Smooth muscle cell (in vitro differentiated cells): ENCODE results near the gene POLR2H. TPM values are rescaled to one million over a fixed set of nuclear protein-coding genes. Genes with fewer than 3 reads are reported as not detected.

Source experiments
- DNase-seq: peaks from one replicate; lab custom pipeline; 2025; ENCODE audit not compliant: unreplicated experiment; lab: John Stamatoyannopoulos, UW
- H2AFZ ChIP-seq: fragments of 200-600 bp; sonication (generic); 2 replicates; pipeline ENCODE4 v1.6.0; 2016; ENCODE audit warnings: antibody characterized with exemption, low read depth, mild to moderate bottlenecking
- H3F3A ChIP-seq: fragments of 200-600 bp; sonication (generic); 2 replicates; pipeline ENCODE4 v1.6.0; 2017; ENCODE audit warnings: antibody characterized with exemption, low read depth
- H3K27ac ChIP-seq: fragments of 200-600 bp; sonication (generic); 2 replicates; pipeline ENCODE4 v1.5.1; 2016; ENCODE audit warnings: low read depth, mild to moderate bottlenecking
- H3K27me3 ChIP-seq: fragments of 200-600 bp; sonication (generic); 2 replicates; pipeline ENCODE4 v1.6.1; 2016; ENCODE audit warnings: low read depth, mild to moderate bottlenecking
- H3K36me3 ChIP-seq: fragments of 200-600 bp; sonication (generic); 2 replicates; pipeline ENCODE4 v1.5.1; 2016; ENCODE audit warnings: low read depth
- H3K4me1 ChIP-seq: fragments of 200-600 bp; sonication (generic); 2 replicates; pipeline ENCODE4 v1.5.1; 2016; ENCODE audit warnings: low read depth
- H3K4me2 ChIP-seq: fragments of 200-600 bp; sonication (generic); 2 replicates; pipeline ENCODE4 v1.6.0; 2016; ENCODE audit warnings: mild to moderate bottlenecking
- H3K4me3 ChIP-seq: fragments of 200-600 bp; sonication (generic); 2 replicates; pipeline ENCODE4 v1.5.1; 2016; ENCODE audit warnings: mild to moderate bottlenecking
- H3K79me2 ChIP-seq: fragments of 200-600 bp; sonication (generic); 2 replicates; pipeline ENCODE4 v1.6.0; 2016; ENCODE audit warnings: low read depth, mild to moderate bottlenecking
- H3K9ac ChIP-seq: fragments of 200-600 bp; sonication (generic); 2 replicates; pipeline ENCODE4 v1.6.0; 2016; ENCODE audit warnings: low read depth
- H3K9me3 ChIP-seq: fragments of 200-600 bp; sonication (generic); replicated peaks from 2 replicates; pipeline ENCODE4 v1.5.1; 2016; ENCODE audit warnings: low read depth
- H4K20me1 ChIP-seq: fragments of 200-600 bp; sonication (generic); 2 replicates; pipeline ENCODE4 v1.6.0; 2016; ENCODE audit warnings: low read depth
- WGBS: methylation state at CpG from one replicate; pipeline ENCODE4 v1.1.7; 2016; ENCODE audit warnings: low lambda C conversion rate; 5-methylcytosine and 5-hydroxymethylcytosine counted together
- polyA plus RNA-seq: library from polyadenylated mRNA; unstranded; fragments of >200 nt; fragmentation: Nextera tagmentation; extraction: Ambion mirVana; gene quantifications from 2 replicates; pipeline ENCODE4 v1.2.1, GENCODE V29; 2016
- total RNA-seq: library from RNA; depleted of rRNA; stranded (reverse); fragments of >200 nt; gene quantifications from 2 replicates; pipeline ENCODE4 v1.2.3, GENCODE V29; 2014
- TF ChIP-seq, protein P1 (sequence below): fragments of 200-600 bp; sonication (generic); IDR thresholded peaks from 2 replicates; pipeline ENCODE4 v1.5.1; 2017; ENCODE audit warnings: borderline replicate concordance, mild to moderate bottlenecking, antibody characterized with exemption; ENCODE audit not compliant: insufficient read depth, poor library complexity, severe bottlenecking

The POLR2H gene
- total and polyA plus RNA-seq, 2 experiments from 2014 or later = 77.9 to 154 TPM

DNA sequence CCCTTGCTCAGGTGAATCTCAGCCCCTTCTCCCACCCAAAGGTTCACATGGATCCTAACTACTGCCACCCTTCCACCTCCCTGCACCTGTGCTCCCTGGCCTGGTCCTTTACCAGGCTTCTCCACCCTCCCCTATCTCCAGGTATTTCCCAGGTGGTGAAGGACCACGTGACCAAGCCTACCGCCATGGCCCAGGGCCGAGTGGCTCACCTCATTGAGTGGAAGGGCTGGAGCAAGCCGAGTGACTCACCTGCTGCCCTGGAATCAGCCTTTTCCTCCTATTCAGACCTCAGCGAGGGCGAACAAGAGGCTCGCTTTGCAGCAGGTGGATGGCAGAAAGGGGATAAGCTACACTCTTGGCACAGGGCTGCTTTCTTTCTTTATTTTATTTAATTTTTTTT, 19.6 kb upstream of the POLR2H start:
- H3K4me2 ChIP-seq = no peak overlapping the region
- H4K20me1 ChIP-seq = peaks cover 55% of the 10 kb centered on the region
- H3K9me3 ChIP-seq = no peaks in the 10 kb centered on the region
- H3K27me3 ChIP-seq = no peaks in the 10 kb centered on the region
- H3K27ac ChIP-seq = no peak overlapping the region
- no peak overlapping the region for H3K4me3 ChIP-seq
- no peak for DNase-seq
- H3K79me2 ChIP-seq = peaks cover 15% of the 10 kb centered on the region
- peaks cover 24% of the 10 kb centered on the region for H3K4me1 ChIP-seq
- H3K36me3 ChIP-seq = no peaks in the 10 kb centered on the region
- TF ChIP-seq, protein P1, sequence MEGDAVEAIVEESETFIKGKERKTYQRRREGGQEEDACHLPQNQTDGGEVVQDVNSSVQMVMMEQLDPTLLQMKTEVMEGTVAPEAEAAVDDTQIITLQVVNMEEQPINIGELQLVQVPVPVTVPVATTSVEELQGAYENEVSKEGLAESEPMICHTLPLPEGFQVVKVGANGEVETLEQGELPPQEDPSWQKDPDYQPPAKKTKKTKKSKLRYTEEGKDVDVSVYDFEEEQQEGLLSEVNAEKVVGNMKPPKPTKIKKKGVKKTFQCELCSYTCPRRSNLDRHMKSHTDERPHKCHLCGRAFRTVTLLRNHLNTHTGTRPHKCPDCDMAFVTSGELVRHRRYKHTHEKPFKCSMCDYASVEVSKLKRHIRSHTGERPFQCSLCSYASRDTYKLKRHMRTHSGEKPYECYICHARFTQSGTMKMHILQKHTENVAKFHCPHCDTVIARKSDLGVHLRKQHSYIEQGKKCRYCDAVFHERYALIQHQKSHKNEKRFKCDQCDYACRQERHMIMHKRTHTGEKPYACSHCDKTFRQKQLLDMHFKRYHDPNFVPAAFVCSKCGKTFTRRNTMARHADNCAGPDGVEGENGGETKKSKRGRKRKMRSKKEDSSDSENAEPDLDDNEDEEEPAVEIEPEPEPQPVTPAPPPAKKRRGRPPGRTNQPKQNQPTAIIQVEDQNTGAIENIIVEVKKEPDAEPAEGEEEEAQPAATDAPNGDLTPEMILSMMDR = no peak
- no peak overlapping the region for H2AFZ ChIP-seq
- no peak overlapping the region for H3K9ac ChIP-seq
- 81% methylated on average over 7 of the region's 7 CpGs for WGBS
- H3F3A ChIP-seq = peaks cover 3% of the 10 kb centered on the region

DNA sequence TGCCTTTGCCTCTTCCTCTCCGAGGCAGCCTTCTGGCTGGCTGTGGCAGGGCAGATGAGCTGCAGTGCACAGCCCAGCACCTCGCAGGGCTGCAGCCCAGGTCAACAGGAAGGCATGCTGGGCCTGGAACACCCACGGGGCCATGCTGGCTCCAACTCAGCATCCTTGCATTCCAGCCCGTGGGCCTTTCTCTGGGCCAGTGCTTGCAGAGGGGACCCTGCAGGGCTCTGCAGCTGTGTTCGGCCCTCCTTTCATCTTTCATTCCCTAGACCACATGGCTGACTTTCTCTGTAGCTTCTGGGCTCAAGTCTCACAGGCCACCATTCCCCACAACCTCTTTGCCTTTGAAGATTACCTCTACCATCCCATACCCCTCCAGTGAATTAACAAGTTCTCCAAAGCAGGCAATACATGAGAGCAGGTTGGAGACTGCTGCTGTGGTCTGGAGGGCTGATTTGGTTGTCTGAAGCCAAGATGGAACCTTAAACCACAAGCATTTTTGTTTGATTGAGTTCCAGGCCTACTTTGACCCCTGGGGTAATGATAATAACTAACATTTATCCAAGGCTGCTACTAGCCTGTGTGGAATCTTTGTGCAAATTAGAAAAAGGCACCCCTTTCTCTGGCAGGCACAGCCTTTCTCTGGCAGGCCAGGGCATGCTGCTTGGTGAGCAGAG, 18.2 kb upstream of the POLR2H start:
- H3K27ac ChIP-seq = no peak overlapping the region
- H3K4me2 ChIP-seq = no peak overlapping the region
- no peak overlapping the region for H2AFZ ChIP-seq
- peaks cover 1% of the 10 kb centered on the region for H3K79me2 ChIP-seq
- H4K20me1 ChIP-seq = peaks cover 49% of the 10 kb centered on the region
- H3K36me3 ChIP-seq = no peaks in the 10 kb centered on the region
- no peaks in the 10 kb centered on the region for H3K9me3 ChIP-seq
- H3K4me1 ChIP-seq = peaks cover 24% of the 10 kb centered on the region
- H3K4me3 ChIP-seq = no peak overlapping the region
- H3K27me3 ChIP-seq = no peaks in the 10 kb centered on the region
- no peak overlapping the region for H3K9ac ChIP-seq
- DNase-seq = no peak
- 91% methylated on average over 5 of the region's 5 CpGs for WGBS
- H3F3A ChIP-seq = peaks cover 8% of the 10 kb centered on the region
- TF ChIP-seq, protein P1 = no peak

DNA sequence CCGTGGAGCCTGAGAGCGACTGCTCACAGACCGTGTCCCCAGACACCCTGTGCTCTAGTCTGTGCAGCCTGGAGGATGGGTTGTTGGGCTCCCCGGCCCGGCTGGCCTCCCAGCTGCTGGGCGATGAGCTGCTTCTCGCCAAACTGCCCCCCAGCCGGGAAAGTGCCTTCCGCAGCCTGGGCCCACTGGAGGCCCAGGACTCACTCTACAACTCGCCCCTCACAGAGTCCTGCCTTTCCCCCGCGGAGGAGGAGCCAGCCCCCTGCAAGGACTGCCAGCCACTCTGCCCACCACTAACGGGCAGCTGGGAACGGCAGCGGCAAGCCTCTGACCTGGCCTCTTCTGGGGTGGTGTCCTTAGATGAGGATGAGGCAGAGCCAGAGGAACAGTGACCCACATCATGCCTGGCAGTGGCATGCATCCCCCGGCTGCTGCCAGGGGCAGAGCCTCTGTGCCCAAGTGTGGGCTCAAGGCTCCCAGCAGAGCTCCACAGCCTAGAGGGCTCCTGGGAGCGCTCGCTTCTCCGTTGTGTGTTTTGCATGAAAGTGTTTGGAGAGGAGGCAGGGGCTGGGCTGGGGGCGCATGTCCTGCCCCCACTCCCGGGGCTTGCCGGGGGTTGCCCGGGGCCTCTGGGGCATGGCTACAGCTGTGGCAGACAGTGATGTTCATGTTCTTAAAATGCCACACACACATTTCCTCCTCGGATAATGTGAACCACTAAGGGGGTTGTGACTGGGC, 16.8 kb upstream of the POLR2H start:
- H3K4me2 ChIP-seq = no peak overlapping the region

More for the DNA sequence above, 16.8 kb upstream of the POLR2H start:
- 91% methylated on average over 24 of the region's 24 CpGs for WGBS
- no peaks in the 10 kb centered on the region for H3K27me3 ChIP-seq
- H3K27ac ChIP-seq = no peak overlapping the region
- peaks cover 21% of the 10 kb centered on the region for H3K4me1 ChIP-seq
- no peak overlapping the region for H3K9ac ChIP-seq
- peaks cover 17% of the 10 kb centered on the region for H3F3A ChIP-seq
- H4K20me1 ChIP-seq = peaks cover 42% of the 10 kb centered on the region
- no peaks in the 10 kb centered on the region for H3K79me2 ChIP-seq
- no peak overlapping the region for H2AFZ ChIP-seq
- H3K9me3 ChIP-seq = no peaks in the 10 kb centered on the region
- TF ChIP-seq, protein P1 = no peak
- H3K4me3 ChIP-seq = no peak overlapping the region
- DNase-seq = no peak
- no peaks in the 10 kb centered on the region for H3K36me3 ChIP-seq
